Transverse colon (tissue), 4 donors: Measurements from ENCODE around the gene TNPO2. TPM values are rescaled to one million over a fixed set of nuclear protein-coding genes. Genes with fewer than 3 reads are reported as not detected.

ENCODE experiments used
- DNase-seq: peaks from one replicate; pipeline ENCODE4 v3.0.0-alpha.2; 2019
- H3K27ac ChIP-seq, 4 donors: fragments of 200-600 bp; sonication (generic); 2 replicates each; pipeline ENCODE4 v1.5.1; 2016 to 2018; ENCODE audit warnings: inconsistent platforms in 4 of 4
- H3K27me3 ChIP-seq: fragments of 200-600 bp; sonication (generic); 2 replicates; pipeline ENCODE4 v1.5.1; 2017; ENCODE audit warnings: inconsistent platforms
- H3K36me3 ChIP-seq, 4 donors: fragments of 200-600 bp; sonication (generic); 2 replicates each; pipeline ENCODE4 v1.5.1; 2017 to 2019; ENCODE audit warnings: inconsistent platforms in 4 of 4
- H3K4me1 ChIP-seq, 4 donors: fragments of 200-600 bp; sonication (generic); 2 replicates each; pipeline ENCODE4 v1.5.1; 2017 to 2020; ENCODE audit warnings: inconsistent platforms in 4 of 4
- H3K4me3 ChIP-seq, 4 donors: fragments of 200-600 bp; sonication (generic); 1 replicate in 1 of 4; 2 replicates in 3 of 4; pipeline versions ENCODE4 v1.5.1 to v1.6.1; 2017 to 2019; ENCODE audit warnings: inconsistent platforms in 4 of 4
- H3K9me3 ChIP-seq, 2 donors: fragments of 200-600 bp; sonication (generic); 2 replicates each; pipeline ENCODE4 v1.5.1; 2017 to 2019; ENCODE audit warnings: inconsistent platforms in 2 of 2
- EP300 ChIP-seq: sonication (generic); formaldehyde crosslinking; IDR thresholded peaks from one replicate; pipeline ENCODE4 v1.6.1; 2017; ENCODE audit warnings: antibody characterized with exemption, low read depth
- POLR2A ChIP-seq: fragments of 450-650 bp; IDR thresholded peaks from one replicate; pipeline ENCODE4 v1.6.1; 2016; ENCODE audit warnings: antibody characterized with exemption, mild to moderate bottlenecking, moderate library complexity
- POLR2AphosphoS5 ChIP-seq, 3 donors: sonication (generic); formaldehyde crosslinking; IDR thresholded peaks; one replicate each; pipeline ENCODE4 v1.6.1; 2016; ENCODE audit warnings: antibody characterized with exemption in 3 of 3
- WGBS, 2 donors: methylation state at CpG; one replicate each; pipeline ENCODE4 v1.1.5; 2018; ENCODE audit warnings: low coverage in 1 of 2; 5-methylcytosine and 5-hydroxymethylcytosine counted together
- in situ Hi-C, 4 donors: fragments of 200-750 bp; cut with MboI; loops; one replicate each; pipeline versions ENCODE4 v1.15.0 to v1.15.1; 2017; ENCODE audit warnings: low sequenced_read_pairs in 3 of 4, low pct_ligation_motif_present in 1 of 4, low pct_unique_long_range_greater_than_20kb in 1 of 4
- intact Hi-C: fragments of 100-400 bp; cut with DNase I; formaldehyde crosslinking; loops from one replicate; pipeline ENCODE4 v1.15.1; 2023; ENCODE audit warnings: low total_unique reads
- total RNA-seq, 4 donors: library from RNA; depleted of rRNA; stranded (reverse); fragments of >200 nt; gene quantifications; one replicate each; pipeline ENCODE4 v1.1.0, GENCODE V29; 2016
- TF ChIP-seq, protein P1 (sequence below), 5 experiments: fragments of 200-600 bp in 3 of 5; fragments of 450-650 bp in 2 of 5; sonication (generic) in 3 of 5; IDR thresholded peaks; 1 replicate in 2 of 5; 2 replicates in 3 of 5; pipeline ENCODE4 v1.5.1; 2016 to 2017; ENCODE audit warnings: antibody characterized with exemption in 5 of 5, inconsistent platforms in 3 of 5, mild to moderate bottlenecking in 2 of 5, moderate library complexity in 1 of 5

TNPO2 gene
- total RNA-seq, 4 donors from 2014 or later = 39.2 to 128 (median 62.7) TPM

DNA sequence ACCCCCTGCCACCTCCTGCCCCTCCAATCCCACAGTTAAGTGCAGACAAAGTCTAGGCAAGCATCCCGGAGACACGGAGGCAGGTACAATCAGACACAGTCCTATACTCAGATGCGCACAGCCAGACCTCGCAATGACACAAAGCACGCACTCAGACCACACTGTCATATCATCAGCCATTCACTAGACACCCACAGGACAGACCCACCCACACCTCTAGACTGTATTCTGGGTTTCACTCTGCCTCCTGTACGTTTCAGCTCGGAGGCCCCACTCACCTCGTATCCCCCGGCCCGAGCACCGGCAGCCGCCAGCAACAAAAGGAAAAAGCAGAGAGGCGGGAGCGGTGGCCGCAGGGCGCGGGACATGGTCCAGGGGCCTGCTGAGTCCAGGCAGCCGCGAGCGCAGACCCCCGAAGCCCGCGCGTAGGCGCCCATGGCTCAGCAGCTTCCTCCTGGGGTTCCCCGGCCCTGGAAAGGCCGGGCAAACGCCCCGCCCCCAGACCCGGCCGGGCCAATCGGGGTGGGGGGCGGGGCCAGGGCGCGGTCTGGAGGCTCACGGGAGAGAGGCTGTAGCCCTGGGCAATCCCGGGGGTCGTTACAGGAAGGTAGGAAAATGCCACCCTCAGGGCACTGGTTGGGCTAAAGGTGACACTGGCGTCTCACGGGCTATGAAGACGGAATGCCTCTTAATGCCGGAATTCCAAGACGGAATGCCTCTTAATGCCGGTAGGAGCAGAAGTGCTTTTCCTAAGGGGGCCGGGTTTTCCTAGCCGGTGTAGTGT, 57.3 kb downstream of the TNPO2 start, which contains the start of the genes MAN2B1 and WDR83:
MAN2B1 (minus strand) TSS at position 478 of the 784 bp plus-strand sequence; CDS start at position 437, 41 bp downstream.
WDR83 (plus strand) TSS at position 543 of the 784 bp plus-strand sequence. CDS start 2,984 bp downstream, outside the sequence.
- intact Hi-C loops (no loop called here), in situ Hi-C loops (no loop called here)
- Histone ChIP-seq H3K9me3 (no peaks in the 10 kb centered on the region), H3K27ac (peak within 1 kb of the TSS; percentile 78 to 87 (median 83)), H3K4me3 (peak within 1 kb of the TSS; percentile 69 to 98 (median 80)), H3K4me1 (peaks cover 19 to 45% (median 35%) of the 10 kb centered on the region in 4 donors), H3K36me3 (peaks cover 0 to 10% (median 0%) of the 10 kb centered on the region in 4 donors), H3K27me3 (no peaks in the 10 kb centered on the region)
- TF ChIP-seq POLR2A = peak; percentile 37
- TF ChIP-seq POLR2AphosphoS5 (IDR thresholded peaks at IDR 0.05) = peak in 2 of 3 donors; percentile 45 to 56
- TF ChIP-seq EP300 = no peak
- peak; percentile 83 for DNase-seq
- 1% methylated on average over 29 of the region's 46 CpGs; no CpG with 5 or more reads in 1 of the 2 donors for WGBS, 2 donors

DNA sequence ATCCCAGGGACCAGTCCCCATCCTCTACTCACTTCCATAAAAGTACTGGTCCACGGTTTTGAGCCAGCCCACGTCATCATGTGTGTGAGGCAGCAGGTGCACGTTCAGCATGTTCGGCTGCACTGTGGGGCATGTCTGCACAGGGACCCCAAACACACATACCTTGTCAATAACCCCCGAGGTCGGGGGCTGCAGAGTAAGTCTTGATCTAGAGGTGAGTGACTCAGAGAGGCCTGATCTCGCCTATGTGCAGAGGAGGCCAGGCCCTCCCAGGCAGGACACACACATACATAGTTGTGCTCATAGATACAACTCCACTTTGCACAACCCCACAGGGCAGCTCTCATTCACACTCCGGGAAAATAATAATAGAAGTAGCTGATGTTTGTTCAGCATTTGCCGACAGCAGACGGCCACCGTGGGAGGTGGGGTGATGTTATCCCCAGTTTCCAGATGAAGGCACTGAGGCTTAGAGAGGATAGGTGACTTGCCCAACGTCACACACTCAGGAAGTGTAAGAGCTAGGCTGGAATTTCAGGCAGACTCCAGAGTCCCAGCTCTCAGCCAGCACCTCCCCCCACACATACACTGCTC, 58.0 kb downstream of the TNPO2 start:
- no peaks in the 10 kb centered on the region for H3K9me3 ChIP-seq
- TF ChIP-seq POLR2AphosphoS5 (IDR thresholded peaks at IDR 0.05) (no peak), EP300 (no peak), POLR2A (no peak)
- TF ChIP-seq, protein P1, sequence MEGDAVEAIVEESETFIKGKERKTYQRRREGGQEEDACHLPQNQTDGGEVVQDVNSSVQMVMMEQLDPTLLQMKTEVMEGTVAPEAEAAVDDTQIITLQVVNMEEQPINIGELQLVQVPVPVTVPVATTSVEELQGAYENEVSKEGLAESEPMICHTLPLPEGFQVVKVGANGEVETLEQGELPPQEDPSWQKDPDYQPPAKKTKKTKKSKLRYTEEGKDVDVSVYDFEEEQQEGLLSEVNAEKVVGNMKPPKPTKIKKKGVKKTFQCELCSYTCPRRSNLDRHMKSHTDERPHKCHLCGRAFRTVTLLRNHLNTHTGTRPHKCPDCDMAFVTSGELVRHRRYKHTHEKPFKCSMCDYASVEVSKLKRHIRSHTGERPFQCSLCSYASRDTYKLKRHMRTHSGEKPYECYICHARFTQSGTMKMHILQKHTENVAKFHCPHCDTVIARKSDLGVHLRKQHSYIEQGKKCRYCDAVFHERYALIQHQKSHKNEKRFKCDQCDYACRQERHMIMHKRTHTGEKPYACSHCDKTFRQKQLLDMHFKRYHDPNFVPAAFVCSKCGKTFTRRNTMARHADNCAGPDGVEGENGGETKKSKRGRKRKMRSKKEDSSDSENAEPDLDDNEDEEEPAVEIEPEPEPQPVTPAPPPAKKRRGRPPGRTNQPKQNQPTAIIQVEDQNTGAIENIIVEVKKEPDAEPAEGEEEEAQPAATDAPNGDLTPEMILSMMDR (IDR thresholded peaks at IDR 0.05) = no peak
- peaks cover 16 to 42% (median 33%) of the 10 kb centered on the region in 4 donors for H3K4me1 ChIP-seq
- intact Hi-C loops (no loop called here), in situ Hi-C loops (no loop called here)
- no peak for DNase-seq
- H3K36me3 ChIP-seq = peaks cover 0 to 10% (median 2%) of the 10 kb centered on the region in 4 donors
- no peaks in the 10 kb centered on the region for H3K27me3 ChIP-seq
- H3K27ac ChIP-seq = peak overlapping the region; percentile 78 to 87 (median 83)
- peak overlapping the region; percentile 69 to 98 (median 80) for H3K4me3 ChIP-seq
- 54% methylated on average over 12 of the region's 12 CpGs; no CpG with 5 or more reads in 1 of the 2 donors for WGBS, 2 donors

DNA sequence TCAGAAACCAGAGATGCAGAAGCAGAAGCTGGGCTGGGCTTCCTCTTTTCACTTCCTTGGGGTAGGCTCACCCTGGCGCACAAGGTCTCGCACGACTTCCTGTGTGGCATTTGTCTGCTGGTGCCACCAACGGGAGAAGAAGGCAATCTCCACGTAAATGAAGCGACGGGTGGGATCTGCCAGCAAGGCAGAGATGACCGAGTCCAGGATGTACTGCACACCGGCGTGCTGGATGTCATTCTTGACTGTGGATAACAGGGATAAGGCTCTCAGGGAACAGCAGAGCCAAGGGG, 58.5 kb downstream of the TNPO2 start:
- WGBS, 2 donors = 83% methylated on average over 10 of the region's 10 CpGs; no CpG with 5 or more reads in 1 of the 2 donors
- H3K36me3 ChIP-seq = peaks cover 0 to 13% (median 4%) of the 10 kb centered on the region in 4 donors
- peaks cover 11 to 37% (median 28%) of the 10 kb centered on the region in 4 donors for H3K4me1 ChIP-seq
- intact Hi-C loops = no loop called here
- in situ Hi-C loops = no loop called here
- peak; percentile 58 for DNase-seq
- TF ChIP-seq, protein P1 (IDR thresholded peaks at IDR 0.05) = no peak
- TF ChIP-seq POLR2AphosphoS5 (IDR thresholded peaks at IDR 0.05) (no peak), EP300 (no peak), POLR2A (no peak)
- no peaks in the 10 kb centered on the region for H3K27me3 ChIP-seq
- peak overlapping the region in 2 of 4 donors; percentile 69 to 79 for H3K4me3 ChIP-seq
- no peaks in the 10 kb centered on the region for H3K9me3 ChIP-seq
- peak overlapping the region in 2 of 4 donors; percentile 80 to 86 for H3K27ac ChIP-seq

DNA sequence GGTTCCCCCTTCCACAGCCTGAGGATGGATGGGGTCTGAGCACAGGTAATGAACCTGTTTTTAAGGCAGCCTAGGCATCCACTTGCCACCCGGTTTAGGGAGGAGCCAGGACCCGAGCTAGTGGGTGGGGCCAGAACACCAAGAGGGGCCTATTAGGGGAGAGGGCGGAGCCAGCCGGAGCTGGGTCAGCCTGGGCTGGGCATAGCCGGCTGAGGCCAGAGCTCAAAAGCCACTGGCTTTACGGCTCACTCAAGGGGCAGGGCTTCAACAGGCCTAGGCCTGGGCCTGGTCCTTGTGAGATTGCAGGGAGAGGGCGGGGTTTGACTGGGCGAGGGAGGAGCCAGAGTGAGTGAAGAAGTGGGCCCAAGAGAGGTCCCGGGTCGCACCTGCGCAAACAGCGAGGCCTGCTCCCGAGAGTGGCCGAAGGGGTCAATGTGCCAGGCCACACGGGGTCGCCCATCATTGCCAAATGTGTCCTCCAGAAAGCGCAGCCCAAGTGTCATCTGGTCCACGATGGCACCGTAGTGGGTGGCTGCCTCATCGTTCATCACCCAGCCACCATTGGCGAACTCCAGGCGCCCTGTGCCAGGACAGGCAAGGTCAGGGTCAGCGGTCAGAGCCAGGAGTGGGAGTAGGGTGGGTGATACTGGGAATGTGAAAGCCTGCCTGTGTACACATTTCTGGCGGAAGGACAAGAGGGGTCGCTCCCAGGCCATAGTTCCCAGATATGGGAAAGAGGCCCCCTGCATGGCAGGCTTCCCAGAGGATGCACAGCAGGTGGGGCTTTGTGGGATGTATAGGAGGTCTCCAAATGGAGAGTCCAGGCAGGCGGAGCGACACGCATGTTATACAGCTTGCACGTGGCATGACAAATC, 59.1 kb downstream of the TNPO2 start:
- Histone ChIP-seq H3K36me3 (peaks cover 0 to 19% (median 4%) of the 10 kb centered on the region in 4 donors), H3K4me1 (peaks cover 9 to 33% (median 25%) of the 10 kb centered on the region in 4 donors), H3K27ac (no peak overlapping the region), H3K4me3 (no peak overlapping the region), H3K27me3 (no peaks in the 10 kb centered on the region), H3K9me3 (no peaks in the 10 kb centered on the region)
- intact Hi-C loops (no loop called here), in situ Hi-C loops (no loop called here)
- DNase-seq = no peak
- TF ChIP-seq, protein P1 (IDR thresholded peaks at IDR 0.05) = no peak
- no peak for TF ChIP-seq EP300
- TF ChIP-seq POLR2AphosphoS5 (IDR thresholded peaks at IDR 0.05) = no peak
- no peak for TF ChIP-seq POLR2A
- 86% methylated on average over 29 of the region's 29 CpGs; no CpG with 5 or more reads in 1 of the 2 donors for WGBS, 2 donors
